Osteoblast (primary cell): ENCODE measurements around the gene UBP1. TPM values are rescaled to one million over a fixed set of nuclear protein-coding genes. Genes with fewer than 3 reads are reported as not detected.

Experiments
- DNase-seq: peaks from one replicate; pipeline ENCODE4 v3.0.0; 2011; ENCODE audit warnings: low spot score, mixed read lengths; ENCODE audit not compliant: insufficient read length; ENCODE audit errors: missing footprints
- H2AFZ ChIP-seq: 2 replicates; pipeline ENCODE4 v1.6.0; 2011; ENCODE audit warnings: mild to moderate bottlenecking, low read length
- H3K27ac ChIP-seq: 2 replicates; pipeline ENCODE4 v1.5.1; 2011; ENCODE audit warnings: mild to moderate bottlenecking, low read depth, low read length, moderate library complexity
- H3K27me3 ChIP-seq: 2 replicates; pipeline ENCODE4 v1.6.0; 2012; ENCODE audit warnings: mild to moderate bottlenecking, control low read depth, inconsistent platforms, low read length, moderate library complexity; ENCODE audit not compliant: insufficient read depth
- H3K36me3 ChIP-seq: 2 replicates; pipeline ENCODE4 v1.5.1; 2011; ENCODE audit warnings: mild to moderate bottlenecking, low read length, control low read depth, moderate library complexity; ENCODE audit not compliant: insufficient read depth
- H3K4me1 ChIP-seq: 2 replicates; pipeline ENCODE4 v1.5.1; 2011; ENCODE audit warnings: mild to moderate bottlenecking, low read length, control low read depth, moderate library complexity; ENCODE audit not compliant: insufficient read depth
- H3K4me2 ChIP-seq: 2 replicates; pipeline ENCODE4 v1.6.0; 2011; ENCODE audit warnings: mild to moderate bottlenecking, low read length; ENCODE audit not compliant: insufficient read depth
- H3K4me3 ChIP-seq: fragments of 200-600 bp; sonication (generic); 3 replicates; pipeline ENCODE4 v1.5.1; 2012; ENCODE audit warnings: mild to moderate bottlenecking, low read length, inconsistent platforms; ENCODE audit not compliant: insufficient read depth
- H3K79me2 ChIP-seq: 2 replicates; pipeline ENCODE4 v1.6.0; 2012; ENCODE audit warnings: mild to moderate bottlenecking, low read length, control low read depth, inconsistent platforms; ENCODE audit not compliant: insufficient read depth
- H3K9me3 ChIP-seq: 2 replicates; pipeline ENCODE4 v1.5.1; 2011; ENCODE audit warnings: low read depth, low read length, control low read depth
- H4K20me1 ChIP-seq: 2 replicates; pipeline ENCODE4 v1.6.0; 2012; ENCODE audit warnings: mild to moderate bottlenecking, low read length, control low read depth; ENCODE audit not compliant: insufficient read depth
- total RNA-seq: library from RNA; depleted of rRNA; stranded (reverse); fragments of >200 nt; gene quantifications from 2 replicates; pipeline ENCODE4 v1.2.3, GENCODE V29; 2012
- TF ChIP-seq, protein P1 (sequence below): IDR thresholded peaks from 2 replicates; pipeline ENCODE4 v1.5.1; 2011; ENCODE audit warnings: mild to moderate bottlenecking, low read depth, low read length, moderate library complexity; ENCODE audit errors: extremely low read depth

UBP1 gene
- total RNA-seq, 1 donor = 77.4 TPM

DNA sequence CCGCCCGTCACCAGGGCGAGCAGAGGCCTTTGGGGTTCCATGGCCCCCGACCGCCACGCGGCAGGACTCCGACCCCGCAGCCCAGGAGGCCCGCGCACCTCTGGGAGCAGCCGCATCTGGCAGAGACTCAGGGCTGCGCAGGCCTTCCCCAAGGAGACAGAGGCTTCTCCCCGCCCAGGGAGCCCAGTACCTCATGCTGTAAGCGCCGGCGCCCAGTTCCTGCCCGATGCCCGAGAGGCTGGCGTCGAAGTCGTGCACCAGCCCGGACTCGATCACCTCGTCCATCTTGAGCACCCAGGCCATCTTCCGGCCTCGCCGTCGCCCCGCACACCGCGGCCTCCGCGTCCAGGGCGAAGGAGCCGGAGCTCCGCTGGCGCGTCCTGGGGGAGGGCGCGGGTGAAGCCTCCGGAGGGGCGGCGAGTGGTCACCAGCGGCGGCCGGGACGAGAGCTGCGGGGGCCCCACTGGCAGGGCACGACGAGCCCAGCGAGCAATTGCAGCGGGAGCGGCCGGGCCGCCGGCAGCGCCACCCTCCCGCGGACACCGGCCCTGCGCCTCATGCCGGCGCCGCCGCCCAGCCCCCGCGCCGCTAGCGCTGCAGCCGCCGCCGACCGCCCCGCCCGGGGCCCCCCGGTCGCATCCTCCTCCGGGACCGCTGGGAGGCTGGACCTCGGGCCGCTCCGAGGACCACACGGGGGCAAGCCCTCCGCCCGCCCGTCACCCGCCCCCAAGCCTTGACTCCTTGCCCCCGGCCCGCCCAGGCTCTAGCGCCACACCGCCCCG is 468 bp downstream of the UBP1 start:
- peak overlapping the region; percentile 92 for H3K4me3 ChIP-seq
- H3K27me3 ChIP-seq = no peaks in the 10 kb centered on the region
- peak overlapping the region; percentile 92 for H3K4me2 ChIP-seq
- H3K36me3 ChIP-seq = no peaks in the 10 kb centered on the region
- peak; percentile 90 for DNase-seq
- peak overlapping the region; percentile 67 for H2AFZ ChIP-seq
- peak overlapping the region; percentile 87 for H3K27ac ChIP-seq
- peaks cover 51% of the 10 kb centered on the region for H3K79me2 ChIP-seq
- no peaks in the 10 kb centered on the region for H3K9me3 ChIP-seq
- H4K20me1 ChIP-seq = peaks cover 43% of the 10 kb centered on the region
- peaks cover 39% of the 10 kb centered on the region for H3K4me1 ChIP-seq
- TF ChIP-seq, protein P1, sequence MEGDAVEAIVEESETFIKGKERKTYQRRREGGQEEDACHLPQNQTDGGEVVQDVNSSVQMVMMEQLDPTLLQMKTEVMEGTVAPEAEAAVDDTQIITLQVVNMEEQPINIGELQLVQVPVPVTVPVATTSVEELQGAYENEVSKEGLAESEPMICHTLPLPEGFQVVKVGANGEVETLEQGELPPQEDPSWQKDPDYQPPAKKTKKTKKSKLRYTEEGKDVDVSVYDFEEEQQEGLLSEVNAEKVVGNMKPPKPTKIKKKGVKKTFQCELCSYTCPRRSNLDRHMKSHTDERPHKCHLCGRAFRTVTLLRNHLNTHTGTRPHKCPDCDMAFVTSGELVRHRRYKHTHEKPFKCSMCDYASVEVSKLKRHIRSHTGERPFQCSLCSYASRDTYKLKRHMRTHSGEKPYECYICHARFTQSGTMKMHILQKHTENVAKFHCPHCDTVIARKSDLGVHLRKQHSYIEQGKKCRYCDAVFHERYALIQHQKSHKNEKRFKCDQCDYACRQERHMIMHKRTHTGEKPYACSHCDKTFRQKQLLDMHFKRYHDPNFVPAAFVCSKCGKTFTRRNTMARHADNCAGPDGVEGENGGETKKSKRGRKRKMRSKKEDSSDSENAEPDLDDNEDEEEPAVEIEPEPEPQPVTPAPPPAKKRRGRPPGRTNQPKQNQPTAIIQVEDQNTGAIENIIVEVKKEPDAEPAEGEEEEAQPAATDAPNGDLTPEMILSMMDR = peak; percentile 5

GRCh38 chr3:33438881-33439545 is 1.2 kb downstream of the UBP1 start:
- H3K9me3 ChIP-seq = no peaks in the 10 kb centered on the region
- peaks cover 58% of the 10 kb centered on the region for H3K79me2 ChIP-seq
- peak overlapping the region; percentile 92 for H3K4me2 ChIP-seq
- H2AFZ ChIP-seq = peak overlapping the region; percentile 67
- H3K27me3 ChIP-seq = no peaks in the 10 kb centered on the region
- peak overlapping the region; percentile 87 for H3K27ac ChIP-seq
- TF ChIP-seq, protein P1 = no peak
- peaks cover 47% of the 10 kb centered on the region for H4K20me1 ChIP-seq
- H3K36me3 ChIP-seq = no peaks in the 10 kb centered on the region
- peak overlapping the region; percentile 92 for H3K4me3 ChIP-seq
- peak; percentile 85 for DNase-seq
- H3K4me1 ChIP-seq = peaks cover 44% of the 10 kb centered on the region

GRCh38 chr3:33438284-33438668 is 1.9 kb downstream of the UBP1 start:
- Histone ChIP-seq H3K27ac (peak overlapping the region; percentile 87), H3K4me1 (peaks cover 51% of the 10 kb centered on the region), H3K36me3 (no peaks in the 10 kb centered on the region), H4K20me1 (peaks cover 54% of the 10 kb centered on the region), H2AFZ (no peak overlapping the region), H3K27me3 (no peaks in the 10 kb centered on the region), H3K79me2 (peaks cover 62% of the 10 kb centered on the region), H3K4me2 (peak overlapping the region; percentile 92), H3K4me3 (peak overlapping the region; percentile 92), H3K9me3 (no peaks in the 10 kb centered on the region)
- DNase-seq = peak; percentile 91
- TF ChIP-seq, protein P1 = no peak
